ENCODE results near the gene STIM1.

The STIM1 gene

DNA sequence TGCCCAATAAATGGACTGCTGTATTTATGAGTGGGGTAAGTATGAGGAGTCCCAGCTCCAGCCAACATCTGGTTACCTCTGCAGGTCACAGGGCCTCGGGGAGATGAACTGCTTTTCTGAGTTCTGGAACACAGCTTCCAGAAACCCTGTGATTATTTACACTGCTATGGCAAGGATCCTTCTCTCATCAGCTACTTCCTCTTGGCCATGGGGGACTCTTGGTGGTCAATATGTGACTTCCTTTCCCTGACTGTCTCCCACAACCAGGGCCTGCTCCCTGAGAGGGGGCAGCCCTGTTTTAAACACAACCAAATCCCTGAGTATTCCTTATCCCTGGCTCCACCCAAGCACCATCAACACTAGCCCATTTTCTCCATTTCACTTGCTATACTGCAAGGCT lies 24.7 kb upstream of the STIM1 start:
- DNase-seq (ENCODE audit: low spot score) = no peak

DNA sequence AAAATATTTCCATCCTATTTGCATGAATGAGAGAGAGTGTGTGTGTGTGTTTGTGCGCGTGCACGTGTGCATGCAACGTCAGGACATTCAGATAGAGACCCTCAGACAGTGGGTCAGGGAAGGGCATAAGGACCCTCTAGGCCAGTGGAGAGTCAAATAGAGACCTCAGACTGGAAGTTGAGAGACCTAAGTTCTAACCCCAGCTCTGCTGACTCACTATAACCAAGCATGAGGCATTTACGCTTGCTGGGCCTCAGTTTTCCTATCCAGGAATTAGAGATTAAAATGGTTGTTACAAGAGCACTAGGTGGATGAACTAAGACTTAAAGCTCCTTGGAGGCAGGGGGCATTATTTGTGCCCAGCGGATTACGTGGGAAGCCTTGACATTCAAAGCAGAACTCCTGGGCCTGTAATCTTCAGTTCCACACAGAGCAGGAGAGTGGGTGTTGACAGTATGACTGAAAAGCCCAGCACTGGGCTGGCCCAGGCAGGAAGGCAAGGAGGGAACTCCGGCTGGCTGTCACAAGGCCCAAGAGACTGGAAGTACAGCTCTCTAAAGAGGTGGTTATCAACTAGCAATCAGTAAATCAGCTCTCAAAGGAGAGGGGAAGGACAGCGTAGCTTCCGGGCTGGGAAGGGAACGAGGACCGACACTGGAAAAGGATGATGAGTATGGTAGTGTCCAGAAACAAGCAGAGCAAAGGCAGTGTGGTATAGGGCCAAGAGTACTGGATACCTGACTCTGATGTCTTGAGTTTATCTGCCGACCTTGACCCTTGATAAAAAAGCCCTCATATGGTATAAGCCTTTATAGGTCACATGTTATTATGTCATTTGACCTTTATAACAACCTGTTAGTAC lies 23.9 kb upstream of the STIM1 start:
- DNase-seq (ENCODE audit: low spot score) = no peak

- DNase-seq (ENCODE audit: low spot score) = no peak
These were observed 22.6 kb upstream of the STIM1 start for GRCh38 chr11:3832816-3833215.

DNA sequence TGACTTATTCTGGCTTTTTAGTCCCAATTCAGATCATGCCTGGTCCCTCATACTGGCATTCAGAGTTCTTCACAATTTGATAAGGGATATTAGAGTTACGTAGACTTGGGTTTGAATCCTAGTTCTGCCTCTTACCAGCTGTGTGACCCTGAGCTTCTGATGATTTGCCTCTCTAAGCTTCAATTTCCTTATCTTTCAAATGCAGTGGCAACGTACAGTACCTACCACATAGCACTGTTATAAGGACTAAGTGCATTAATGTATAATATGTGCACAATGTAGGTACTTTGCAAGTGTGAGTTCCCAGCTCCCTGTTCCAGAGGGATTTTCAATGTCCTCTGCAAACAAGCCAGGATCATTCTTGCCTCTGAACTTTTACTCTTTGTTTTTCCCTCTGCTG lies 22.0 kb upstream of the STIM1 start:
- DNase-seq (ENCODE audit: low spot score) = no peak

DNA sequence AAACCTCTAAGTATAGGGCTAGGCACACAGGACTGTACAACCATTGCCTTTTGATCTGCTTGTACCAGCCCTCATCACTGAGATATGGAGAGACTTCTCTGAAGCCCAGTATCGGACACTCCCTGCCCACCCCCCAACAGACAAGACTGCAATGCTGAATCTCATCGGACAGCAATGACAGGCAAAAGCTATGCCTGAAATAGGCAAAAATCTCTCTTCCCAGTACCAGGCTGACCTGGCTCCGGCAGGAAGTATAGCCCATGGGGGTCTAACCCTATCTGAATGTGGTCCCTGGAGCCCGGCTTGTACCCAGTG lies 21.2 kb upstream of the STIM1 start:
- DNase-seq (ENCODE audit: low spot score) = no peak

DNA sequence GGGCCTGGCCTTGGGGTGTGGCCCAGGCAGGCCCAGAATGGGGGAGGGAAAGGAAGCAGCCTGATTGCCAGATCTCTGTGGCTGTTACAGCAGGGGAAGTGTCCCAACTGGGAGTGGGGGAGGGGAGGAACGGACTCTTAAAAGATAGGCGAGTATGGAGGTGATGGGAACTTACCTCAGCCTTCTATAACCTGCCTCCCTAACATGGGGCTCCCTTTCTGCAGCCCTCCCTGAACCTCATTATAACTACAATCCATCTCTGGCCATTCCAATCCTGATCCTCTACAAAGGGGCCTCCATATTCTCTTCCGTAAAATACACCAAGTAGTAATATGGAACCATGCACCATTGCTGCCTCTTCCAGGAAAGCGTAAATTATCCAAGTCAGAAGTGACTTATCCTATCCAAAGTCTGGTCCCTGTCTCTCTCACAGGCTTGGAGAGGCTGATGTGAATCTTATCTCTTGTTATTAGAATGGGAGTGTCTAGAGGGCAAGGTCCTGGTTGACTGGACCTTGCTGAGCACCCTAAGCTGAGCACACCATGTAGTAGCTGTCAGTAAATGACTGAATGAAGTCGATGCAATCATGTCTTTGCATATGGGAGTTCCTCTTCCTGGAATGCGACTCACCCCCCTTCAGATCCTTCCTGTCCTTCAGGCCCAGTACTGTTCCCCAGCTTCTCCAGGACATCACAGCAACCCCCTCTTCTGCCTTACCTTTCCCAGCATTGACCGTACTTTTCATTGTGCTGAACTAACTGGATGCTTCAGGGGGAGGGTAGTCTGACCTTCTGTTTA lies 20.6 kb upstream of the STIM1 start:
- DNase-seq (ENCODE audit: low spot score) = no peak

DNA sequence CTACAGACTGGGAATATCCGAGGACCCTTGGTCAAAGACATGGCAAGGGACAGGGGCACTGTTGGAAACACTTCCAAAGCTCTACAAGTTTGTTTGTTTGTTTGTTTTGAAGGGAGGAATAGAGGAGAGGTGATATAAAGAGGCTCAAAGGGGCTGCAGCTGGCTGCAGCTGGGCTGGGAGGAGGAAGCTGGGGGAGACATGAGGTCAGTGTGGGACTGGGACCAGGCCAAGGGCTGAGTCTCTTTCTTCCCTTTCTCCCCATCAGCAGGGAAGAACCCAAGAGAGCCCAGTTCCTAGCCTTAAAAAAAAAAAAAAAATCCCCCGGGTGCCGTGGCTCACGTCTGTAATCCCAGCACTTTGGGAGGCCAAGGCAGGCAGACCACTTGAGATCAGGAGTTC lies 19.7 kb upstream of the STIM1 start:
- DNase-seq (ENCODE audit: low spot score) = no peak

- DNase-seq (ENCODE audit: low spot score) = peak; percentile 41
These were observed 18.6 kb upstream of the STIM1 start for GRCh38 chr11:3836903-3837302.

DNA sequence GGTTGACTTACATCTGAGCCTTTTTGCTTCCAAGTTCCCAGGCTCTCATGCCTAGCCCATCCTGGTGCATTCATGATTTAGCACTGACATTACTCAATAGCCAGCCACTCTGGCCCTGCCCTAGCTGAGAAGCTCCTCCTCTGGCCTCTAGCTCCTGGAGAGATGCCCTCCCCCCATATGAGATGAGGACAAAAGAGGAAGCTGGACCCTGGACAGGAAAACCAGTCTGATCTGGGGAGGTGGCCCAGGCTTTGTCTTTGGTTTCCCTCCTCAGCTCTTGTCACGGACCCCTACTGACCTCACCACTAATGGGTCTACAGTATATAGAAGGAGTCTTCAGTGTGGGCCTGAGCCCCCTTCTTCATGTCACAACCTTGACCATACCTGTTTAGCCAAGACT lies 17.7 kb upstream of the STIM1 start:
- DNase-seq (ENCODE audit: low spot score) = no peak

GRCh38 chr11:3838504-3838903 lies 17.0 kb upstream of the STIM1 start:
- no peak for DNase-seq (ENCODE audit: low spot score)

DNA sequence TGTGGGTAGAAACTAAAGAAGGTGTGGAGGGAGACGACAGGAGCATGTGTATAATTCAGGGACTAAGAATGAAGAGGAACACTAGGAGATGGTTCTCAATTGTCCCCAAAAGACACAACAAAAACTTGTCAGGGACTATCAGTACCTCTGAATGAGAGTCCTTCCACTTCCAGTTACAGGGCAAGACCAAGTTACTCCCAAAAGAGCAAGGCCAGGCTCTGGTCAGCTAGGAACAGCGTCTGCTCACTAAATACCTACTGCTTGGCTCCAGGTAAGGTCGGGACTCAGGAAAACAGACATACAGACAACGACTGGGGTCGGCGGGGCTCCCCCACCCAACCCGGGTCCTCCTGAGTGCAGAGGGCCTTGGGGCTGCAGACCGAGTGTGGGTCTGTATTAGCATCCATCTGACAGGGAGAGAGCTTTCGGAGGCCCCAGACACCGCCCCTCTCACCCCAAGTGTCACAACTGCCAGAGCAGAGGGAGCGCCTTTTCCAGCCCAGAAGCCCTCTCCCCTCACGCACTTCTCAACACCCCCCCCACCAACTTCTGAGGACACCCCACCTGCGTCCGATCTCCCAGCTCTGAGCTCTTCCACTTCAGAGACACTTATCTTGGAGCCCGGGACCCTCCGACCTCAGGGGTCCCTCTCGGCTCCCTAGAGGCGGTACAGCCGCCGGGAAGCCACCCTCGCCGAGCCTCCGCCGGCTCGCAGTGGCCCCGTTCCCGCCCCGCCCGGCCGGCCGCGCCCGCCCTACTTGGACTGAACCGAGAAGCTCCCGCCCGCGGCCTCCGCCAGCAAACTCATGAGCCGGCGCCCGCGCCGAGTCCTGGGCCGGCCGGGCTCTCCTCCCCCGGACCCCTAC lies 15.2 kb upstream of the STIM1 start:
- peak; percentile 30 for DNase-seq (ENCODE audit: low spot score)

GRCh38 chr11:3840870-3841425 lies 14.5 kb upstream of the STIM1 start, which contains the start of gene RHOG:
TSS of gene RHOG (minus strand) at chr11:3840959. CDS start at chr11:3828138, 12,821 bp downstream.
- no peak for DNase-seq (ENCODE audit: low spot score)

DNA sequence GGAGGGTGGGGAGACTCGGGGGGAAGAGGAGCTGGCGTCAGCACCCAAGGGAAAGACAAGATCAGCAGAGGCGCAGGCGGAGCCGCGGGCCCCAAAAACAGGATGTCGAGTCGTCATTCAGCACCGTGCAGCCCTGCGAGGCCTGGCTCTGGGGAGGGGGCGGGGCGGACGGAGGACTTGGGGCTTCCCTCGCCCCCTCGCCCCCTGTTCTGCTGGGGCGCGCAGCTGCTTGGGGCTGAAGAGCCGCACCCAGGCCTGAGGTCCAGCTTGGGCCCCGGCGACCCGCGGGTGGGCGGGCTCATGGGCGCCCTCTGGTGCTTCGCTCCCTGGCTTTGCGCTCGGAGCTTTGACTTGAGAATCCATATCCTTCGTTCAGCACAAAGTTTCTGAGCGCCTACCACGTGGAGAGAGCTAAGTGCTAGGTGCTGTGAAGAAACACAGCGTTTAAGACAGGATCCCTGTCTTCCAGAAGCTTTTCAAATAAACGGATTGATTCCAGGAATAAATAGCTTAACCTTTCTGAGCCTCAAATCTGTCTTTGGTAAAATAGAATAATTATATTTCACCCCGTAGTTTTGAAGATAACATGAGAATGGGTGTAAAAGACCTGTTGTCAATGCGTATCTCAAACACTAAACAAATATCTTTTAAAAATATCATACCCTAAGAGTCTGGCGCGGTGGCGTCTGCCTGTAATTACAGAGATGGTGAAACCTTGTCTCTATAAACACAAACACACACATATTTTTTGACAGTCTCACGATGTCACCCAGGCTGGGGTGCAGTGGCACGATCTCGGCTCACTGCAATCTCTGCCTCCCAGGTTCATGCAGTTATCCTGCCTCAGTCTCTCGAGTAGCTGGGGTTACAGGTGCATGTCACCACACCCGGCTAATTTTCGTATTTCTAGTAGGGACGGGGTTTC lies 13.8 kb upstream of the STIM1 start:
- peak; percentile 93 for DNase-seq (ENCODE audit: low spot score)

DNA sequence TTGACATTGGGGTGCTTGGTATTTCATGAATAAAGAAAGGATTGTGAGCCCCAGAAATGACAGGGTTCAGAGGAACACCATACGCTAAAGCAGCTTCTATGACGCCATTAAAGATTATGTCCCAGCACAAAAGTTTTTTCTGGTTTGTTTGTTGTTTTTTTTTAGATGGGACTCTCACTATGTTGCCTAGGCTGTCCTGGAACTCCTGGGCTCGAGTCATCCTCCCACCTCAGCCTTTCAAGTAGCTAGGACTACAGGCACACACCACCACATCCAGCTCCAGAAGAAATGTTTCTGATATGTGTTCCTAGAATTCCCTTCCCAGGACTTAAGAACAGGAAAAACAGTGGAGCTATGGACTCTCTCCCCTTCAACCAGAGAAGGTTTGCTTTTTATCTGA lies 12.1 kb upstream of the STIM1 start:
- no peak for DNase-seq (ENCODE audit: low spot score)

GRCh38 chr11:3845246-3845645 lies 10.2 kb upstream of the STIM1 start:
- no peak for DNase-seq (ENCODE audit: low spot score)

DNA sequence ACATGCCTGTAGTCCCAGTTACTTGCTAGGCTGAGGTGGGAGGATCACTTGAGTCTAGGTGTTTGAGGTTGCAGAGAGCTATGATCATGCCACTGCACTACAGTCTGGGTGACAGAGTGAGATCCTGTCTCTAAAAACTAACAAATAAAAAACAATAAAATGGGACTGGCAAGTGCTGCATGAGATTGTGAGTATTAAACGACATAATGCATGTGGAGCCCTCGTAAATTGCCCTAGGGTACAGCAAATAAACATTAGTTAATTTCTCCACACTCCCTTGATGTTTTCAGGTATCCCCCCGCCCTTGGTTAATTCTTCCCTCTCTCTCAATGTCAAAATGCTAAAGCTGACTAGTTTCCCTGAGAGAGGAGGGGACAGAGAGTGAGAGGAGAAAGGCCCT lies 9.8 kb upstream of the STIM1 start:
- DNase-seq (ENCODE audit: low spot score) = no peak

DNA sequence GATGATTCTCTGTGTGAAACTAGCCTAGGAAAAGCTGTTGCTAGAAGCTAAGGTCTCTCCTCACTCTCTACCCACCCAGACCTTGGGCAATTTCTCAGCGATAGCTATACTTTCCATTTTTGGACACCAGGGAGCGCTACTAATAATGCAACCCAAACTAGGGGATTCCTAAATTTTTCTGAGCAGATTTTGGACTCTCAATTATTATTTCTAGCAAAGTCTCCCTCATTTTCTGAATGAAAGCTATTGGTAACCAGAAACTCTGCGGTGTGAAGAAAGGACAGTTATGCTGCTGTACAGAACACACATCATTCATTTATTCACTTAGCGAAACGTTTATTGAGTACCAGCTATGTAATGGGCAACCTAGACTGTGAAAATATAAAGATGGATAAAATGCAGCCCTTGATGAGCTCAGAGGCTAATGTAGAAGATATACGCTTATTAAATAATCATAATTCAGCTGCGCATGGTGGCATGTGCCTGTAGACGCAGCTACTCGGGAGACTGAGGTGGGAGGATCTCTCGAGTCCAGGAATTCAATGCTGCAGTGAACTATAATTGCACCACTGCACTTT lies 6.1 kb upstream of the STIM1 start:
- DNase-seq (ENCODE audit: low spot score) = peak; percentile 75

GRCh38 chr11:3853545-3853842 lies 2.0 kb upstream of the STIM1 start:
- no peak for DNase-seq (ENCODE audit: low spot score)

- peak; percentile 75 for DNase-seq (ENCODE audit: low spot score)
These were observed 1.4 kb upstream of the STIM1 start for GRCh38 chr11:3853899-3854659.

GRCh38 chr11:3854660-3854976 lies 846 bp upstream of the STIM1 start:
- DNase-seq (ENCODE audit: low spot score) = no peak
